Right renal pelvis (tissue), 4 donors: ENCODE data around the gene ANKS1B. TPM values are rescaled to one million over a fixed set of nuclear protein-coding genes. Genes with fewer than 3 reads are reported as not detected.

ENCODE experiments used
- DNase-seq, 4 donors: peaks; one replicate each; pipeline ENCODE4 v3.0.0-alpha.2; 2013; ENCODE audit warnings: low read depth in 4 of 4, low spot score in 3 of 4, missing footprints in 1 of 4
- polyA plus RNA-seq, 4 donors: library from polyadenylated mRNA; unstranded; fragments of 120-200 nt; gene quantifications; one replicate each; pipeline ENCODE4 v1.2.1, GENCODE V29; 2013; ENCODE audit not compliant: insufficient read length in 4 of 4

The ANKS1B gene
- polyA plus RNA-seq, 4 donors: 3.1 to 3.9 (median 3.7) TPM

GRCh38 chr12:98808243-98808875, 1176.4 kb downstream of the ANKS1B start:
- no peak for DNase-seq

- no peak for DNase-seq
Observed at GRCh38 chr12:98807187-98807586, 1177.5 kb downstream of the ANKS1B start.

GRCh38 chr12:98803468-98804209, 1181.1 kb downstream of the ANKS1B start:
- no peak for DNase-seq

- no peak for DNase-seq
Observed at GRCh38 chr12:98799822-98800221, 1184.9 kb downstream of the ANKS1B start.

- no peak for DNase-seq
Observed at GRCh38 chr12:98799146-98799810, 1185.5 kb downstream of the ANKS1B start.

GRCh38 chr12:98797200-98797599, 1187.5 kb downstream of the ANKS1B start:
- no peak for DNase-seq

GRCh38 chr12:98796745-98797144, 1188.0 kb downstream of the ANKS1B start:
- no peak for DNase-seq

GRCh38 chr12:98793121-98793520, 1191.6 kb downstream of the ANKS1B start:
- no peak for DNase-seq

GRCh38 chr12:98791406-98791805, 1193.3 kb downstream of the ANKS1B start:
- DNase-seq: no peak

- no peak for DNase-seq
Observed at GRCh38 chr12:98788396-98788795, 1196.3 kb downstream of the ANKS1B start.

GRCh38 chr12:98786653-98787052, 1198.1 kb downstream of the ANKS1B start:
- DNase-seq: no peak

- no peak for DNase-seq
Observed at GRCh38 chr12:98783420-98783819, 1201.3 kb downstream of the ANKS1B start.

- no peak for DNase-seq
Observed at GRCh38 chr12:98780261-98780660, 1204.5 kb downstream of the ANKS1B start.

- no peak for DNase-seq
Observed at GRCh38 chr12:98772818-98773217, 1211.9 kb downstream of the ANKS1B start.

GRCh38 chr12:98771811-98772752, 1212.7 kb downstream of the ANKS1B start:
- no peak for DNase-seq

- DNase-seq: no peak
Observed at GRCh38 chr12:98770230-98770629, 1214.5 kb downstream of the ANKS1B start.

GRCh38 chr12:98769068-98769467, 1215.7 kb downstream of the ANKS1B start:
- no peak for DNase-seq

- DNase-seq: no peak
Observed at GRCh38 chr12:98767248-98767647, 1217.5 kb downstream of the ANKS1B start.

GRCh38 chr12:98763656-98764055, 1221.1 kb downstream of the ANKS1B start:
- no peak for DNase-seq

GRCh38 chr12:98758331-98758730, 1226.4 kb downstream of the ANKS1B start:
- DNase-seq: no peak

- no peak for DNase-seq
Observed at GRCh38 chr12:98757455-98757854, 1227.3 kb downstream of the ANKS1B start.
